Mucosa of rectum (tissue), 2 donors: ENCODE results near the gene SUN2.

Source experiments
- H3K27ac ChIP-seq, 2 donors: one replicate each; pipeline ENCODE4 v1.7.0; 2013; ENCODE audit warnings: inconsistent platforms in 2 of 2, low read depth in 2 of 2, low read length in 2 of 2
- H3K27me3 ChIP-seq, 2 donors: one replicate each; pipeline ENCODE4 v1.7.0; 2013; ENCODE audit warnings: low read length in 2 of 2; ENCODE audit not compliant: control insufficient read depth in 2 of 2, insufficient read depth in 2 of 2
- H3K36me3 ChIP-seq, 2 donors: one replicate each; pipeline ENCODE4 v1.7.0; 2013; ENCODE audit warnings: low read length in 2 of 2; ENCODE audit not compliant: control insufficient read depth in 2 of 2, insufficient read depth in 2 of 2
- H3K4me1 ChIP-seq, 2 donors: one replicate each; pipeline ENCODE4 v1.7.0; 2013; ENCODE audit warnings: low read length in 2 of 2, mild to moderate bottlenecking in 1 of 2; ENCODE audit not compliant: control insufficient read depth in 2 of 2, insufficient read depth in 2 of 2
- H3K4me3 ChIP-seq, 2 donors: one replicate each; pipeline ENCODE4 v1.7.0; 2013; ENCODE audit warnings: low read length in 2 of 2
- H3K9ac ChIP-seq, 2 donors: one replicate each; pipeline ENCODE4 v1.7.0; 2013; ENCODE audit warnings: low read length in 2 of 2, low read depth in 1 of 2, mild to moderate bottlenecking in 1 of 2
- H3K9me3 ChIP-seq, 2 donors: one replicate each; pipeline ENCODE4 v1.7.0; 2013; ENCODE audit warnings: low read length in 2 of 2; ENCODE audit not compliant: control insufficient read depth in 2 of 2
- donor health status: healthy.
- donor health status: Normal muscosa, but diverticular disease.

The SUN2 gene

DNA sequence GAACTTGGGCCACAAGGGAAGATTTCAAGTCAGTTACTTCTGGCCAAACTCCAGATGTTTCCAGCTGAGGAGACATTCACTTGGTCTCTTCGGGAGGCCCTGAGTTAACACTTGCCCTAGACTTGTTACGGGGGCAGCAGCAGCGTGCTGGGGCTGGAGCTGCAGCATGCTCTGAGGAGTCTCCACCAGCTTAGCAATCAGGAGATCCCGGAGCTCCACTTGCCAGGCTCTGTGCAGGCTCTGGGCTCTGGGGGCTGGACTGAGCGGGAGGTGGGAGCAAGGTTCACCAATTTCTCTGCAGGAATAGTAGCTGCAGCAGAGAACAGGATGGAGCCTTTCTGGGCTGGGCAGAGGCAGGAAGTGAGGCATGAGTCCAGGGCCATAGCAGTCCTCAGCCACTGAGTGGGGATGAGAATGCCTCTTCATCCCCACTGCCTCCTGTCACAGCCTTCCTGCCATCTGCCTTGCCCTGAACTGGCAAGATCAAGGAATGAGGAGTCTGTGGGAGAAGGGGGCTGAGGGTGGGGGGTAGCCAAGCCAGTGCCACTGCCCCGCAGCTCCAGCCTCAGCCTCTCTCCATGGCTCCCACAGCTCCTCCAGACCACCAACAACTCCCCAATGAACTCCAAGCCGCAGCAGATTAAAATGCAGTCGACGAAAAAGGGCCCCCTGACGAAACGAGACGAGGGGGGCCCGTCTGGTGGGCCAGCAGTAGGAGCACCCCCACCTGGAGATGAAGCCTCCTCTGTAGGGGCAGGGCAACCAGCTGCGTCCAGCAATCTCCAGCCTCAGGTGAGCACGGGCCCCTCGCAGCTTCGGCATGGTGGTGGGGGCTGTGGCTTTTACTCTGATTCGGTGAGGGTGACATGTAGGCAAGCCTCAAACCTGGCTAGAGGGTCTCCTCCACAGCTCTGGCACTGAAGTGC lies 26.7 kb downstream of the SUN2 start:
- H3K4me3 ChIP-seq = no peak overlapping the region
- peaks cover 7 to 8% of the 10 kb centered on the region in 2 donors for H3K4me1 ChIP-seq
- H3K27me3 ChIP-seq = no peaks in the 10 kb centered on the region
- peaks cover 77 to 79% of the 10 kb centered on the region in 2 donors for H3K36me3 ChIP-seq
- H3K27ac ChIP-seq = no peak overlapping the region
- H3K9ac ChIP-seq = no peak overlapping the region
- no peaks in the 10 kb centered on the region for H3K9me3 ChIP-seq

DNA sequence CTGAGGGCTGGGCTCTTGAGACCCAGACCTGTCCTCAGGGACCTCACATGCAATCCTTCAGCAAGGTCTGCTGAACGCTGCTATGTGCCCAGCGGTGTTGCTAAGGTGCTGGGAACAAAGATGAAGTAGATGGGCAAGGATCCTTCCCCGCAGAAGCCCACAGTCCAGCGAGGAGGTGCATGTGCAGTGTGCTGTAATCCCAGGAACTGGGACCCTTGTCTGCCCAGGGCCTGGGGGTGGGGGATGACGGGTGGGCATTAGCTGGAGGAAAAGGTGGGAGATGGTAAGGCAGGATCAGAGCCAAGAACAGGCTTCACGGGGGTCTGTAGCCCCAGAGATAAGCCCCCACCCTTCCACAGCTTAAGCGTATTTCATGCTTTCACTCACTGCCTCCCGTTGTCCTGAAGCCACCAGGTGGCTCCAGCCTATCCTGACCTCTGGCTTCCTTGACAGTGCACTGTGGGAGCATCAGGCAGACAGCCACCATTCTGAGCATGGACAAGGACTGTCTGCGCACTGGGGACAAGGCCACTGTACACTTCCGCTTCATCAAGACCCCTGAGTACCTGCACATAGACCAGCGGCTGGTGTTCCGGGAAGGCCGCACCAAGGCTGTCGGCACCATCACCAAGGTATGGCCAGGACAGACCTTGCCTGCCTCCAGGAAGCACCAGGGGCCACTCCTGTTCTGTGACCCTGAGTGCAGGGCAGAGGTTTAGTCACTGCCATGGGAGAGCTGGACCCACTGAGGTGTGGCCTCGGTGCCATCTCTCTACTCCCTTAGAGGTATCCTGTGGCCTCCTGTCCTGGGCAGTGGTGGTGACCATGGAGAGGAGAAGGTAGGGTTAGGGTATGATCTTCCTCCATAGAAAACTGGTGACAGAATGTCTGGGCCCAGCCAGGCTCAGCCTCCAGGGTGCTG lies 28.0 kb downstream of the SUN2 start:
- Histone ChIP-seq H3K4me3 (no peak overlapping the region), H3K9ac (no peak overlapping the region), H3K4me1 (no peaks in the 10 kb centered on the region), H3K36me3 (peaks cover 83 to 88% of the 10 kb centered on the region in 2 donors), H3K9me3 (no peaks in the 10 kb centered on the region), H3K27me3 (no peaks in the 10 kb centered on the region), H3K27ac (no peak overlapping the region)

DNA sequence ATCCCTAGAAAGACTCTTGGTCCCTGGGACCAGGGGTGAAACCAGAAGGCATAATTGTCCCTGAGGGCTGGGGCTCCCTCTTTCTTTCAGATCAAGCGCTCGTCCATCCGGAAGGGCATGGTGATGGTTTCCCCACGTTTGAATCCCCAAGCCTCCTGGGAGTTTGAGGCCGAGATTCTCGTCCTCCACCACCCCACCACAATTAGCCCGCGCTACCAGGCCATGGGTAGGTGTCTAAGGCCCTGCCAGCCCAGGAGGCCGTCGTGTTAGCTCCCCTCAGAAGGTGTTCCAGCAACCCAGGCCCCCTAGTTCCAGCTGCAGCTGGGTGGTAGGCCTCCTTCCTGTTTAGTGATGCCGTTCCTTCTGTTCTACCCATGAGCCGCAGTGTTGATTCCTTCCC lies 28.7 kb downstream of the SUN2 start:
- Histone ChIP-seq H3K27me3 (no peaks in the 10 kb centered on the region), H3K36me3 (peaks cover 87 to 92% of the 10 kb centered on the region in 2 donors), H3K27ac (no peak overlapping the region), H3K4me1 (no peaks in the 10 kb centered on the region), H3K4me3 (no peak overlapping the region), H3K9me3 (no peaks in the 10 kb centered on the region), H3K9ac (no peak overlapping the region)

DNA sequence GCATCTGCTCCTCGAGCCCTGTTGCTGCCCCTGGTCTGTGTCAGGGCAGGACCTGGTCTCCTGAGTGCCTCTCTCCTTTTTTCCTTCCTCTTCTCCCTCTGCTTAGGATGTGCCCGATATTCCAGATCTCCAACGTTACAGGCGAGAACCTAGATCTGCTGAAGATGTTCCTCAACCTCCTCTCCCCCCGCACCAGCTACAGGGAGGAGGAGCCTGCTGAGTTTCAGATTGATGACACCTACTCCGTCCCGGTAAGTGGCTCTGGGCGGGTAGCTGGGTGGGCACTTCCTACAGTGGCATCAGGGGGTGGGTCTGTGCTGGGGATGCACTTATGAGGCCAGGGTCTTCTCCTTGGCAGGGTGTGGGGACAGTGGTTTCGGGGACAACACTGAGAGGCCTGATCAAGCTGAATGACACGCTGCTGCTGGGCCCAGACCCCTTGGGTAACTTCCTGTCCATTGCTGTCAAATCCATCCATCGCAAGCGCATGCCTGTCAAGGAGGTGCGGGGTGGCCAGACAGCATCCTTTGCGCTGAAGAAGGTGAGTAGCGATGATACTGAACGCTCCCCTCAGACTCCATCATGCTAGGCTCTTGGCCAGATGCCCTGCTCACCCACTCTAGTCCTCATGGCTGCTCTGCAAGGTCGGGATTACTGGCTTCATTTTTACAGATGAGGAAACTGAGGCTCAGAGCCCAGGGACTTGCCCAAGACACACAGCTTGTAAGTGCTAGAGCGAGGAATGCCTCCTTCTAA lies 29.7 kb downstream of the SUN2 start:
- no peaks in the 10 kb centered on the region for H3K9me3 ChIP-seq
- no peak overlapping the region for H3K27ac ChIP-seq
- H3K36me3 ChIP-seq = peaks cover 89 to 91% of the 10 kb centered on the region in 2 donors
- no peaks in the 10 kb centered on the region for H3K4me1 ChIP-seq
- no peak overlapping the region for H3K4me3 ChIP-seq
- no peak overlapping the region for H3K9ac ChIP-seq
- H3K27me3 ChIP-seq = no peaks in the 10 kb centered on the region

DNA sequence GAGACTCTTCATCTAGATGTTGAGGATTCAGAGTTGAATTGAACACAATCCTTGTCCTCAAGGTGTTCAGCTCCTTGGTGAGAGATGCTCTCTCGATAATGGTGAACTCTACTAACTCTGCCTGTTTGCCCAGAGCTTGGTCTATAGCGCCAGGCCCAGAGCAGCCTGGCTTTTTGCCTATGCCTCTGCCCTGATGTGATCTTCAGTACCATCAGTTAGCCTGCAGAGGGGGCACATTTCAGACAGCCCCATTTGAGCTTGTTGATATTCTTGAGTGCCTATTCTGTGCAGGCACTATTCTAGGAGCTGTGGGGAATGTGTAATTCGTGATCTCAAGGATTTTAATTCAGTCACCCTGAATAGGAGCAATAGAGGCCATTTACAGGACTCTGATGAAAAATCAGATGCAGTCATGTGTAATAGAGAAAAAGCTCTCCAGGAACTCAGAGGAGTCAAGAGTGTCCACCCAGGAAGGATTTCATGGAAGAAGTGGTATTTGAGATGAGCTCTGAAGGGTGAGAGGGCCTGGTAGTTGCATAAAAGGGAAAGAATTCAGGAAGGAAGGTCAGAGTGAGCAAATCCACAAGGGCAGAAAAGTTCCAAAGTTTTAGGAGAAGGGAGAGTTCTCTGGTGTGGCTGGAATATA lies 30.7 kb downstream of the SUN2 start:
- peaks cover 84 to 85% of the 10 kb centered on the region in 2 donors for H3K36me3 ChIP-seq
- no peaks in the 10 kb centered on the region for H3K27me3 ChIP-seq
- H3K4me1 ChIP-seq = no peaks in the 10 kb centered on the region
- H3K27ac ChIP-seq = no peak overlapping the region
- no peak overlapping the region for H3K4me3 ChIP-seq
- no peaks in the 10 kb centered on the region for H3K9me3 ChIP-seq
- H3K9ac ChIP-seq = no peak overlapping the region

DNA sequence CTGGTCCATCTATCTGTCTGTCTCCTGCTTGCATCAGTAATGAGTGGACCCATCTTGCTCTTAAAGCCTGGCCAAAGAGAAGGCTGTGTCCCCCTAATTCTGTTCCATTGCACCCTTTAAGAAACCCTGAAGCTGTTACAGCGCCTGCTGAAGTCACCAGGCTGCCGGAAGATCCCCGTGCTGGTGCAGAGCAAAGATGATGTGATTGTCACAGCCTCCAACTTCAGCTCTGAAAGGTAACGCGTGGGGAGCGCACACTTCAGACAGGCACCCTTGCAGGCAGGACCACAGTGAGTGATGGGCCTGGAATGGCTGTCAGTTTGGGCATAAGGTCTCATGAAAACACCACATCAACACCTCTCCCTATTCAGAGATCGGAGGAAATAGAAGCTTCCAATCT lies 31.6 kb downstream of the SUN2 start:
- Histone ChIP-seq H3K9me3 (no peaks in the 10 kb centered on the region), H3K4me3 (no peak overlapping the region), H3K9ac (no peak overlapping the region), H3K4me1 (no peaks in the 10 kb centered on the region), H3K27me3 (no peaks in the 10 kb centered on the region), H3K27ac (no peak overlapping the region), H3K36me3 (peaks cover 75 to 83% of the 10 kb centered on the region in 2 donors)

DNA sequence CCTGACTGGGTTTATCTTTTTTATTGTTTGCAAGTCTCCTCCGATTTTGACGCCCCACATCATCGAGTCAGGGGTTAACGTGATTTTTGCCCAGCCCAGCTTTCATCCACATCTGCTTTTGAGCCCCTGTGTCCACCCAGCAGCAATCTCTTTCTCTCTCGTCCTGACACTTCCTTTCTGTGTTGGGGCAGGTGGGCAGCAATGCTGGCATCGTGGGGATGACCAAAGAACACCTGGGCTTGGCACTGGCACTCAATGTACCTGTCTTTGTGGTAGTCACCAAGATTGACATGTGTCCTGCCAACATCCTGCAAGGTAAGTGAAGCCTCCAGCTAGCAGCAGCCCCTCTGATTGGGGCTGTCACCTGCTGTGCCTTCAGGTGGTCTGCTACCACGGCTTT lies 34.2 kb downstream of the SUN2 start:
- no peaks in the 10 kb centered on the region for H3K27me3 ChIP-seq
- H3K36me3 ChIP-seq = peaks cover 53 to 71% of the 10 kb centered on the region in 2 donors
- H3K27ac ChIP-seq = no peak overlapping the region

DNA sequence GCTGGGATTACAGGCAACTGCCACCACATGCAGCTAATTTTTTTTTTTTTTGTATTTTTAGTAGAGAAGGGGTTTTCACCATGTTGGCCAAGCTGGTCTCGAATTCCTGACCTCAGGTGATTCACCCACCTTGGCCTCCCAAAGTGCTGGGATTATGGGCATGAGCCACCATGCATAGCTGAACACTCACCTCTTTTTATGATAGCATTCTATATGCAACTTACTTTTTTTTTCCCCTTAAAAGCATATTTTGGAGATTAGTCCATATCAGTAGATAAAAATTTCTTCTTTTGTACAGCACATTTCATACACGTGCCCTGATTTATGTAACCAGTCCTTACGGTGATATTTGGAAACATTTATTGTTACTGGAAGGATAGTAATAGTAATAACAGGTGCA lies 35.4 kb downstream of the SUN2 start:
- Histone ChIP-seq H3K9ac (no peak overlapping the region), H3K27ac (no peak overlapping the region), H3K27me3 (no peaks in the 10 kb centered on the region), H3K4me3 (no peak overlapping the region), H3K36me3 (peaks cover 50 to 66% of the 10 kb centered on the region in 2 donors), H3K9me3 (no peaks in the 10 kb centered on the region), H3K4me1 (no peaks in the 10 kb centered on the region)

More for the DNA sequence above, 34.2 kb downstream of the SUN2 start:
- Histone ChIP-seq H3K9ac (no peak overlapping the region), H3K4me1 (no peaks in the 10 kb centered on the region), H3K4me3 (no peak overlapping the region), H3K9me3 (no peaks in the 10 kb centered on the region)

DNA sequence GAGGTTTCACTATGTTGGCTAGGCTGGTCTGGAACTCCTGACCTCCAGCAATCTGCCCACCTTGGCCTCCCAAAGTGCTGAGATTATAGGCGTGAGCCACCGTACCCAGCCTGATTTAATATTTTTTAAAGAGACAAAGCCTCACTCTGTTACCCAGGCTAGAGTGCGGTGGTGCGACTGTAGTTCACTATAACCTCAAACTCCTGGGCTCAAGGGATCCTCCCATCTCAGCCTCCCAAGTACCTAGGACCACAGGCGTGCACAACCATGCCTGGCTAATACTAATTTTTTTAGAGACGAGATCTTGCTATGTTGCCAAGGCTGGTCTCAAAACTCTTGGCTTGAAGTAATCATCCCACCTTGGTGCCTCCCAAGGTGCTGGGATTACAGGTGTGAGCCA lies 36.6 kb downstream of the SUN2 start:
- peaks cover 39 to 55% of the 10 kb centered on the region in 2 donors for H3K36me3 ChIP-seq
- H3K27ac ChIP-seq = no peak overlapping the region
- no peak overlapping the region for H3K4me3 ChIP-seq
- no peaks in the 10 kb centered on the region for H3K27me3 ChIP-seq
- no peaks in the 10 kb centered on the region for H3K9me3 ChIP-seq
- H3K4me1 ChIP-seq = no peaks in the 10 kb centered on the region
- H3K9ac ChIP-seq = no peak overlapping the region
